Activated B cell treated with CpG ODN at 0.5 μM for 24 hours (primary cell): Measurements from ENCODE around the gene SEC31B. TPM values are rescaled to one million over a fixed set of nuclear protein-coding genes. Genes with fewer than 3 reads are reported as not detected.

Experiments
- ATAC-seq: fragments of 200-7000 bp; cut with Tn5 transposase; one replicate; pipeline ENCODE4 v1.10.0; 2021; ENCODE audit warnings: low read depth, mild to moderate bottlenecking, moderate library complexity
- CTCF ChIA-PET: fragments of 350-600 bp; sonication (Branson Sonifier 250); formaldehyde crosslinking; loops from one replicate; lab custom pipeline; 2021; ENCODE audit warnings: antibody characterized with exemption; lab: Charles Lee
- POLR2A ChIA-PET: fragments of 350-600 bp; sonication (Branson Sonifier 250); formaldehyde crosslinking; loops from one replicate; lab custom pipeline; 2021; ENCODE audit warnings: antibody characterized with exemption; lab: Charles Lee
- DNase-seq: peaks from one replicate; pipeline ENCODE4 v3.0.0; 2022
- H3K27ac Mint-ChIP-seq: one replicate; pipeline ENCODE4 v1.8.0; 2020; ENCODE audit warnings: mixed read lengths
- H3K27me3 Mint-ChIP-seq: one replicate; pipeline ENCODE4 v1.8.0; 2021; ENCODE audit warnings: mixed read lengths
- H3K36me3 Mint-ChIP-seq: one replicate; pipeline ENCODE4 v1.8.0; 2021; ENCODE audit warnings: low read depth, mixed read lengths
- H3K4me1 Mint-ChIP-seq: one replicate; pipeline ENCODE4 v1.8.0; 2021; ENCODE audit warnings: mixed read lengths
- H3K4me3 Mint-ChIP-seq: one replicate; pipeline ENCODE4 v1.8.0; 2020; ENCODE audit warnings: mild to moderate bottlenecking, mixed read lengths
- H3K9me3 Mint-ChIP-seq: one replicate; pipeline ENCODE4 v1.8.0; 2020; ENCODE audit warnings: mixed read lengths
- intact Hi-C: fragments of 100-400 bp; cut with micrococcal nuclease; formaldehyde crosslinking; loops from one replicate; pipeline ENCODE4 v1.15.1; 2024
- total RNA-seq: library from RNA; stranded (reverse); gene quantifications from 2 replicates; pipeline ENCODE4 v1.2.3, GENCODE V29; 2022
- TF ChIP-seq, protein P1 (sequence below): fragments of 200-600 bp; IDR thresholded peaks from one replicate; pipeline ENCODE4 v1.8.0; 2022; ENCODE audit warnings: antibody characterized with exemption, mild to moderate bottlenecking

The SEC31B gene
- total RNA-seq, 1 donor from 2014 or later = 21.6 TPM

DNA sequence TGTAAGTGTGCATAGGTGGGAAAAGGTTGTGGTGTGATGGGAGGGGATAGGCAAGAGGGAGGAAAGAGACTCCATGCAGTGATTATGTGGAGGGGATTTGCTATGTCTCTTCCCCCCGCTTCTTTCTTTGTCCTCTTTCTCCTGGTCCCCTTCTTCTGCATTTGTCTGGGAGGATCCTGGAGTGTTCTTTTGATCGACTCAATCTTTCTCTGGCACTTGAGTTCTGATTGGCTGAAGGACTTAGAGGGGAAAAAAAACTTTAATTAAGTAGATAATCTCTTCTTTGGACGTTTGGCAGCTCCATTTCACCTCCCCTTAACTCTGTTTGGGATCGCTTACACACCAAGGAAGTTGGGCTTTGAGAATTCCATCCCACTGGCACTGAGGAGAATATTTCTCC is 57.0 kb downstream of the SEC31B start, which contains the start of gene WNT8B:
Gene WNT8B (plus strand): TSS at position 301 of the 400 bp plus-strand sequence. CDS start 160 bp downstream, outside the sequence.
- peaks cover 24% of the 10 kb centered on the region for H3K27me3 Mint-ChIP-seq
- CTCF ChIA-PET = no interaction called here
- TF ChIP-seq, protein P1, sequence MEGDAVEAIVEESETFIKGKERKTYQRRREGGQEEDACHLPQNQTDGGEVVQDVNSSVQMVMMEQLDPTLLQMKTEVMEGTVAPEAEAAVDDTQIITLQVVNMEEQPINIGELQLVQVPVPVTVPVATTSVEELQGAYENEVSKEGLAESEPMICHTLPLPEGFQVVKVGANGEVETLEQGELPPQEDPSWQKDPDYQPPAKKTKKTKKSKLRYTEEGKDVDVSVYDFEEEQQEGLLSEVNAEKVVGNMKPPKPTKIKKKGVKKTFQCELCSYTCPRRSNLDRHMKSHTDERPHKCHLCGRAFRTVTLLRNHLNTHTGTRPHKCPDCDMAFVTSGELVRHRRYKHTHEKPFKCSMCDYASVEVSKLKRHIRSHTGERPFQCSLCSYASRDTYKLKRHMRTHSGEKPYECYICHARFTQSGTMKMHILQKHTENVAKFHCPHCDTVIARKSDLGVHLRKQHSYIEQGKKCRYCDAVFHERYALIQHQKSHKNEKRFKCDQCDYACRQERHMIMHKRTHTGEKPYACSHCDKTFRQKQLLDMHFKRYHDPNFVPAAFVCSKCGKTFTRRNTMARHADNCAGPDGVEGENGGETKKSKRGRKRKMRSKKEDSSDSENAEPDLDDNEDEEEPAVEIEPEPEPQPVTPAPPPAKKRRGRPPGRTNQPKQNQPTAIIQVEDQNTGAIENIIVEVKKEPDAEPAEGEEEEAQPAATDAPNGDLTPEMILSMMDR = no peak
- no peak within 1 kb of the TSS for H3K27ac Mint-ChIP-seq
- no peaks in the 10 kb centered on the region for H3K36me3 Mint-ChIP-seq
- DNase-seq (no peak), ATAC-seq (no peak)
- intact Hi-C loops = no loop called here
- no peak within 1 kb of the TSS for H3K4me3 Mint-ChIP-seq
- POLR2A ChIA-PET = no interaction called here
- no peaks in the 10 kb centered on the region for H3K4me1 Mint-ChIP-seq
- no peaks in the 10 kb centered on the region for H3K9me3 Mint-ChIP-seq

DNA sequence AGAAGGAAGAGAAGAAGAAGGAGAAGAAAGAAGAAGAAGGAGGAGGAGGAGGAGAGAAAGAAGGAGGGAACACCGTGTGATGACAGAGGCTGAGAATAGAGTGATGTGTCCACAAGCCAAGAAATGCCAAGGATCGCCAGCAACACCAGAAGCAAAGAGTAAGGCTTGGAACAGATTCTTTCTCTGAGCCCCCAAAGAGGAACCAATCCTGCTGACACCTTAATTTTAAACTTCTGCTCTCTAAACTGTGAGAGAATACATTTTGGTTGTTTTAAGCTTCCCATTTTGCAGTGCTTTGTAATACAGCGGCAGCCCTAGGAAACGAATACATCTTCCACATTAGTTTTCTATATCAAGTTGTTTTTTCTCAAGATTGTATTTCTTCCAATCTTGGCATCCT is 70.7 kb downstream of the SEC31B start:
- no peak for ATAC-seq

DNA sequence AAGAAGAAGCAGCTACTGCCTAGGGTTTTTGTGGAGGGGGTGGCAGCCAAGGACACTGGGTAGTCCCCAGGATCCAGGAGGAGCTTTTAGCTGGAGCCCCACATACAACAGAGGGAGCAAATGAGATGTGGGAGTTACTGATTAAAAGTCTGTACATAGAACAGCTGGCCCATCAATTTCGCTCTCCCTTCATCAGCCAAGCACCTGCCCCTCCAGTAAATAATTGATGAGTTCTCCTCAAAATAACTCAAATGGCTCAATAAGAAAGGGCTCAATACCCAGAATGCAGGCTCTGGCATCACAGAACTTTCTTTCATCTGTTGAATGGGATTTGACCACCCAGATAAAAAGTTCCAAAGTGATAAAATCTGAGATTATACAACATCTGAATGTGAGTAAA is 72.0 kb downstream of the SEC31B start:
- TF ChIP-seq, protein P1 = no peak
- H3K27ac Mint-ChIP-seq = no peak overlapping the region
- CTCF ChIA-PET = interaction anchor here (0.6 kb wide), 1 partner anchor 9 kb away, joined by 3 read pairs; no protein-coding TSS in a partner anchor

More for the DNA sequence above, 70.7 kb downstream of the SEC31B start:
- Mint-ChIP-seq H3K27ac (no peak overlapping the region), H3K36me3 (no peaks in the 10 kb centered on the region), H3K4me3 (no peak overlapping the region), H3K27me3 (peaks cover 12% of the 10 kb centered on the region), H3K9me3 (peaks cover 5% of the 10 kb centered on the region), H3K4me1 (no peaks in the 10 kb centered on the region)
- intact Hi-C loops = no loop called here
- TF ChIP-seq, protein P1 = no peak
- ChIA-PET POLR2A (no interaction called here), CTCF (no interaction called here)
- no peak for DNase-seq

DNA sequence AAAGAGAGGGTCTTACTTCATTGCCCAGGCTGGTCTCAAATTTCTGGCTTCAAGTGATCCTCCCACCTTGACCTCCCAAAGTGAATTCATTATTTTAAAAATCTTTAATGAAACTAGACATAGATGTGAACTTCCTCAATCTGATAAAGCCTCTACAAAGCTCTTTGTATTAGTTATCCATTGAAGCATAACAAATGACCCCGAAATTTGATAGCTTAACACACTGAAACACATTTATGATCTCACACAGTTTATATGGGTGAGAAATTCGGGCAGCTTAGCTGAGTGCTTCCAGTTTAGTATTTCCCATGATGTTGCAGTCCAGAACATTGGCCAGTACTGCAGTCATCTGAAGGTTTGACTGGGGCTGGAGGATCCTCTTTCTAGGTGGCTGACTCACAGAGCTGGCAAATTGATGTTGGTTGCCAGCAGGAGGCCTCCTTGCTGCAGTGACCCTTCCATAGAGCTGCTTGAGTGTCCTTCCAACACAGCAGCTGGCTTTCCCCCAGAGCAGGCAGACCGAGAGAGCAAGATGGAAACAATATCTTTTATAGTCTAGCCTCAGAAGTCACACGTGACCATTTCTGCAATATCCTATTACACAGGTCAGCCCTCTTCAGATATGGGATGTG is 73.4 kb downstream of the SEC31B start:
- ChIA-PET POLR2A (no interaction called here), CTCF (no interaction called here)
- Mint-ChIP-seq H3K9me3 (peaks cover 5% of the 10 kb centered on the region), H3K36me3 (no peaks in the 10 kb centered on the region), H3K27ac (no peak overlapping the region), H3K4me3 (no peak overlapping the region), H3K4me1 (no peaks in the 10 kb centered on the region), H3K27me3 (peaks cover 9% of the 10 kb centered on the region)
- ATAC-seq (no peak), DNase-seq (no peak)
- intact Hi-C loops = no loop called here
- TF ChIP-seq, protein P1 = no peak

More for the DNA sequence above, 72.0 kb downstream of the SEC31B start:
- ATAC-seq (no peak), DNase-seq (no peak)
- H3K36me3 Mint-ChIP-seq = no peaks in the 10 kb centered on the region
- peaks cover 5% of the 10 kb centered on the region for H3K9me3 Mint-ChIP-seq
- H3K4me1 Mint-ChIP-seq = no peaks in the 10 kb centered on the region
- H3K27me3 Mint-ChIP-seq = peaks cover 18% of the 10 kb centered on the region
- intact Hi-C loops = no loop called here
- no peak overlapping the region for H3K4me3 Mint-ChIP-seq
- POLR2A ChIA-PET = no interaction called here

DNA sequence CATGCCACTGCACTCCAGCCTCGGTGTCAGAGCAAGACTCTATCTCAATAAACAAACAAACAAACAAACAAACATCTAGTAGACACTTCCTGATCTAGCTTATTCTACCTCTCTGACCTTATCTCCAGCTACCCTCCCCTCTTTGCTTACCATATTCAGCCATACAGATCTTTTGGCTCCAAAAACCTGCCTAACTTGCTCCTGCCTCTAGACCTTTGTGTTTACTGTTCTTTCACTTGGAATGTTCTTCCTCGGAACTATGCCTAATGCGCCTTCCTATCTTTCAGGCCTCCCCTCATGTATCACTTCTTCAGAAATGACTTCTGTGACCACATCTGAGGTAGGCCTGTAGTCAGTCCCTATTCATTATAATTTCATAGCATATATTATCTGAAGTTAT is 77.1 kb downstream of the SEC31B start:
- H3K4me3 Mint-ChIP-seq = no peak overlapping the region
- H3K9me3 Mint-ChIP-seq = peaks cover 5% of the 10 kb centered on the region
- CTCF ChIA-PET = no interaction called here
- ATAC-seq (no peak), DNase-seq (no peak)
- H3K36me3 Mint-ChIP-seq = no peaks in the 10 kb centered on the region
- no peak overlapping the region for H3K27ac Mint-ChIP-seq
- intact Hi-C loops = no loop called here
- no peaks in the 10 kb centered on the region for H3K4me1 Mint-ChIP-seq
- peaks cover 10% of the 10 kb centered on the region for H3K27me3 Mint-ChIP-seq
- POLR2A ChIA-PET = no interaction called here
- TF ChIP-seq, protein P1 = no peak
